Superior temporal gyrus (tissue), 1 donor: Measurements from ENCODE around the gene TMEM234.
A peak's percentile ranks its signal among the peaks of the same experiment; 100 is the strongest.
"Not testable (repeated sequence)": the region's sequence is repeated elsewhere in the genome, so short reads cannot be mapped to it uniquely, and the experiment has no call there.

ENCODE experiments used
- DNase-seq: peaks from one replicate; pipeline ENCODE4 v3.0.0-alpha.2; 2016; ENCODE audit errors: extremely low spot score

TMEM234 gene

DNA sequence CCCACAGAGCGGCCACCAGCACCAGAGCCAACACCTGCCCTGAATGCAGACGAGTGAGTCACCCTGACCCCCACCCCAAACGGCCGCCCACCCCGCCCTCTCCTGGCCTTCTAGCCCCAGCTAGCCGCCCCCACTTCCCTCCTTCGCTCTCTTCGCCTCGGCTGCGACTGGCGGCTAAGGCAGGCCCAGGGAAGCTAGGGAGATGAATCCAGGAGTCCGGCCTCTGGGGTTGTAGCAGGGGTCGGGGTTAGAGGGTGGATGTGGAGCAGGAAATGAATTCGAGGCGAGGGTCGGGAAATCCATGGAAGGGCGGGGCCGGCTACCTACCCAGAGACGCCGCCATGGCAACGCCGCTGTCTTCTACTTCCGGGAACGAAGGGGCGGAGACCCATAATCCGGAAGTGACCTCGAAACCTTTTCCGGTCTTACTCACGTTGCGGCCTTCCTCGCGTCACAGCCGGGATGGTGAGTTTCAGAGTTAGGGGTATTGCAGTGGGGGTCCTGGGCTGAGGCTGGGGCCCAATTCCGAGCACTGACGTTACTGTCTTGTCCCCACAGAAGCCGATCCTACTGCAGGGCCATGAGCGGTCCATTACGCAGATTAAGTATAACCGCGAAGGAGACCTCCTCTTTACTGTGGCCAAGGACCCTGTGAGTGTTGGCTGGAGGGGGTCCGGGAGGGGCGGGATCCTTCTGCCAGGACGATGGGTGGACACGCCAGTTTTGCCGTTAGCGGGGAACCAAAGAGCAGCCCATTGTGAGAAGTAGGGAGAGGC is at the start of gene TMEM234, which contains the start of gene EIF3I:
TMEM234 (minus strand) TSS at position 374 of the 776 bp plus-strand sequence; CDS start at position 343, 31 bp downstream.
EIF3I (plus strand) TSS at position 428 of the 776 bp plus-strand sequence; CDS start at position 463, 35 bp downstream.
- DNase-seq: peak; percentile 99

DNA sequence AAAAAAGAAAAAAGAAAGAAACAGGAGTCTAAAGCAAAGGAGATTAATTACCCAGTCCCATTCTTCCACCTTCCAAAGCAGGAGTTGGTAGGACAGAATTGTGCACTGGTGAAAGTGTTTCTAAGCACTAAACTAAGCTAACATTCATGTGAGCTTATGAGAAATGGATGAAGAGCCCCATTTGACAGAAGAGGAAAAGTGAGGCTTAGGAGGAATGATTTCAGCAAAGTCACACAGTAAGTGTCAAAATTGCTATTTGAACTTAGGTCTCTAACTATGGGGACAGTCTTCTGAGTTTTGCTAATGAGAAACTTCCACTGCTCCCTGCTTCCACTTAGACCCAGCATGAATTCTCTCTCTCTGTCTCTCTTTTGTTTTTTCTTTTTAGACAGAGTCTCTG is 47.6 kb upstream of the TMEM234 start:
- DNase-seq: no peak

DNA sequence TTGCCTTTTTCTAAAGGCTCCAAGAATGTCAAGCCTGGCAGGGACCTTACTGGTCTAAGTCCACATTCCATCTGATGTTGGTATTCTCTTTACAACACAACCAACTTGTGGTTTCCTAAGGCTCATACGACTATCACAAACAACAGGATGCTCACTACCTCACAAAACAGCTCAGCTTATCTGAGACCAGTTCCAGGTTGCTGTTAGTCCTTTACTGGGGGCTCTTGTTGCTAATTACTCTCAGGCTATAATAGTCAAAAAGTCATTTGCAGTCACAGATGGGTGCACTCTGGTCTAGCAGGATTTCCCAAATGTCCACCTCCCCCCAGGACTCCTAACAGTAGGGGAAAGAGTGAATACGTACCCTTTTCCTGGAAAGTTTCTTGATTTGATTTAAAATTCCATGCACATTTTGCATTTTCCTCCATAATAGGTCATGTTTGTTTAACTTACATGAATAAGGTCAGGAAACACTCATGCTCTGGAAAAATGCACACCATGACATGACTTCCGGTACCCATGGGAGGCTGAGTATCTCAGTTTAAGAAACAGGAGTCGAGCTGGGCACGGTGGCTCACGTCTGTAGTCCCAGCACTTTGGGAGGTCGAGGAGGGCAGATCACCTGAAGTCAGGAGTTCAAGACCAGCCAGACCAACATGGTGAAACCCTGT is 44.9 kb upstream of the TMEM234 start:
- DNase-seq: no peak

DNA sequence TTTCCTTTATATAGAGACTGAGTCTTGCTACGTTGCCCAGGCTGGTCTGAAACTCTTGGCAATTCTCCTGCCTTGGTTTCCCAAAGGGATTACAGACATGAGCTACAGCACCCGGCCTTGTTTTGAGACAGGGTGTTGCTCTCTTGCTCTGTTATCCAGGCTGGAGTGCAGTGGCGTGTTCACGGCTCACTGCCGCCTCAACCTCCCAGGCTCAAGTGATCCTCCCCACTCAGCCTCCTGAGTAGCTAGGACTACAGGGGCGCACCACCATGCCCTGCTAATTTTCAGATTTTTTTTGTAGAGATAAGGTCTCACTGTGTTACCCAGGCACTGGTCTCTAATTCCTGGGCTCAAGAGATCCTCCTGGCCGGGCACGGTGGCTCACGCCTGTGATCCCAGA is 43.7 kb upstream of the TMEM234 start:
- DNase-seq: no peak

DNA sequence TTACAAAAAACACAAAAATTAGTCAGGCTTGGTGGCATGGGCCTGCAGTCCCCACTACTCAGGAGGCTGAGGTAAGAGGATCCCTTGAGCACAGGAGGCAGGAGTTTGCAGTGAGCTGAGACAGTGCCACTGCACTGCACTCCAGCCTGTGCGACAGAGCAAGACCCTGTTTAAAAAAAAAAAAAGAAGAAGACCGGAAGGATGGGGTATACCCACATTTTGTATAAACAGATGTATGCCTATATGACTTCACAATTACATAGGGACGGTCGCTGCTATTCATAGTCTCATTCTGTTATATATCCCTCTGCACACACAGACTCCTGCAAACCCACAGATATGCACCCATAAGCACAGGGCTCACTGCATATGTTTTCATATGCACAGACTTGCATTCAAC is 41.6 kb upstream of the TMEM234 start:
- DNase-seq: no peak

DNA sequence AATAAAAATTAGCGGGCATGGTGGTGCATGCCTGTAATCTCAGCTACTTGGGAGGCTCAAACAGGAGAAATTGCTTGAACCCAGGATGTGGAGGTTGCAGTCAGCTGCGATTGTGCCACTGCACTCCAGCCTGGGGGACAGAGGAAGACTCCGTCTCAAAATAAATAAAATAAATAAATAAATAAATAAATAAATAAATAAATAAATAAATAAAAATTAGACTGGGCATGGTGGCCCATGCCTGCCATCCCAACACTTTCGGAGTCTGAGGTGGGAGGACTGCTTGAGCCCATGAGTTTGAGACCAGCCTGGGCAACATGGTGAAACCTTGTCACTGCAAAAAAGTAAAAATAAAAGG is 41.1 kb upstream of the TMEM234 start:
- DNase-seq: not testable (repeated sequence)

DNA sequence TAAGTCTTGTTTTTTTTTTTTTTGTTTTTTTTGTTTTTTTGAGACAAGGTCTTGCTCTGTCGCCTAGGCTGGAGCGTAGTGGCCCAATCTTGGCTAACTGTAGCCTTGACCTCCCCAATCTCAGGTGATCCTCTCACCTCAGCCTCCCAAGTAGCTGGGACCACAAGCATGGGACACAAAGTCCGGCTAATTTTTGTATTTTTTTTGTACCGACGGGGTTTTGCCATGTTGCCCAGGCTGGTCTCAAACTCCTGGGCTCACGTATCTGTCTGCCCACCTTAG is 35.0 kb upstream of the TMEM234 start:
- no peak for DNase-seq

DNA sequence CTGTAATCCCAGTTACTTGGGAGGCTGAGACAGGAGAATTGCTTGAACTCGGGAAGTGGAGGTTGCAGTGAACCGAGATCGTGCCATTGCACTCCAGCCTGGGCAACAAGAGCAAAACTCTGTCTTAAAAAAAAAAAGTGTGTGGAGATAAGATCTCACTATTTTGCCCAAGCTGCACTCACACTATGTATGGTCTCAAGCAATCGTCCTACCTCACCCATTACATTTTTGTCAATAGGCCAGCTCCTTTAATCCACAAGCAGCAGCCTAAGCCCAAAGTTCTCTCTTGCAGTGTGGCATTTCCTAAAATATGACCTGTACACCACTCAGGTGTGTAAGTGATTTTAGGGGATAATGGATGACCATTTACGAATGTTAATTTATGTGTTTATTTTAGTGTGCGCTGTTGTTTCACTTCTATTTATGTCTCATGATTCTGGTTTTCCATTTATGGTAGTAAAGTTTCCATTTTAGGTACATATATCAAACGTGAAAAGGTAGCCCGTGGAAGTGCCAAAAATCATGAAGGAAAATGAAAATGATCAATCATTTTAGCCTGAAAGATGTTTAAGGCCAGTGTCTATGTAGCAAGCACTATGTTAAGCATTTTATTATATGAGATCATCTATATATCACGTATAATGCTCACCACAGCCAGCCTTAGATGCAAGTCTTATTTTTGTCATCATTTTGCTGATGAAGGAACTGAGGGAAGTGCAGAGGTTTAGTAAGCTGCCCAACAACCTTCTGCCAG is 34.5 kb upstream of the TMEM234 start:
- DNase-seq: no peak

DNA sequence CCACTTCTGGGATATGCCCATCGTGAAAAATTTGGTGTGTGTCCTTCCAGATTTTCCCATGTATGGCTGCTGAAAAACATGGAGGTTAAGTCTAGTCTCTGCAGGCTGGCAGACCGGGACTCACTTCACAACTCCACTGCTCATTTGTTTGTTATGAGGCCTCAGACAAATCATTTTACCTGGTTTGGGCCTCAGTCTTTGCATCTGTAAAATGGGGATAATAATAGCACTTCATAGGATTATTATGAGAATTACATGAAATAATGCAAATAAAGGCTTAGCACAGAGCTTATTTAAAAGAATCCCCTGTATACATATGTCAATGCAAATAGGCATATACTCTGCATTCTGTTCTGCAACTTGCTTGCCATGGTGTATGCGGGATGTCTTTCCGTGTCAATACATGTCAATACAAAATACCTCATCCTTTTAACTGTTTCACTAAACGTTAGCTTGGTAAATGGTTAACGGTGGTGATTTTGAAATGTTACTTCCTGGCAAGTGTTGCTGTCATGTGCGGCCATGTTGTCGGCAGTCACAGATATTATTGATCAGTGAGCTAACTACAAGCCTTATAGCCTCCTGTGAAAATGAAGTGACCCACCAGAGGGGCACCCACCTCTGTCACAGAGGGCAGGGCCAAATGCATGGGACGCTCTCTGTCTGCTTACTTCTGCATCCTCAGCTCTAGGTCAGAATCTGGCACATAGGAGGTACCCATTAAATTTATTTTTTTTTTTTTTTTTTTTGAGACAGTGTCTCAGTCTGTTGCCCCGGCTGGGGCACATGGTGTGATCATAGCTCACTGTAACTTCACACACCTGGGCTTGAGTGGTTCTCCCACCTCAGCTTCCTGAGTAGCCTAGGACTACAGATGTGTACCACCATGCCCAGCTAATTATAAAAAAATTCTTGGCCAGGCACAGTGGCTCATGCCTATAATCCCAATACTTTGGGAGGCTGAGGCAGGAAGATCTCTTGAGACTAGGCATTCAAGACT is 33.2 kb upstream of the TMEM234 start:
- DNase-seq: no peak

DNA sequence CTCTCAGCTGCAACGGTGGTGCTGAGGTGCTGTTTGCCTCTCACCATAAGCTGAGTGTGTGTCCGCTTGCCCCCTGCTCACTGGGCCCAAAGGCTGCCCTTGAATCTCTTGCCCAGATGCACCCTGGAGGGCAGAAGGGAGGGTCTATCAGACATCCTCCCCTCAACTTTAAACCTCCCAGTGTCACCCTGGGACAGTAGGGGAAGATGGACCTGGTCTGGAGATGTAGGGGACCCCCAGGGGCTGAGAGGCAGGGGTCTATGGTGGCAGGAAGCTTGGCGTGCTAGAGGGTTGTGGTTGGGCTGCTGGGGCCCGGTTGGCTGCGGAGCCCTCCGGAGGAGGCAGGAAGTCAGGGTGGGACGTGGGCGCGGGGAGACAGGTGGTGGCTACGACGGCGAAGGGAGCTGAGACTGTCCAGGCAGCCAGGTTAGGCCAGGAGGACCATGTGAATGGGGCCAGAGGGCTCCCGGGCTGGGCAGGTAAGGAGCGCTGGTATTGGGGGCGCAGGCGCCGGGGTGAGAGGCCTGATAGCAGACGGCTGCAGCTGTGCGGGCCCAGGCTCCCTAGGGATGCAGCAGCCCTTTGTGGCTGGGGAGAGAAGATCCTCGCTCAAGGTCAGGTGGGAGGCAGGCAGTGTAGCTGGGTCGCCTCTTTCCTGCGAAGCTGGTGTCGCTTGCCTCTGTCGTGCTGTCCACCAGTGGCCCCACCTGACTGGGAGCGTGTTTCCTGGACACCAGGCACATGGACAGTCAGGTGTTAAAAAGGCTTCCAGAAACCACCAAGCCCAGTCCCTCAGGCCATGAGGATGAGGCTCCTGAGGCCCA is 29.0 kb upstream of the TMEM234 start, which contains the start of gene LCK:
LCK (plus strand) TSS at position 373 of the 824 bp plus-strand sequence. CDS start 23,065 bp downstream, outside the sequence.
- no peak for DNase-seq

DNA sequence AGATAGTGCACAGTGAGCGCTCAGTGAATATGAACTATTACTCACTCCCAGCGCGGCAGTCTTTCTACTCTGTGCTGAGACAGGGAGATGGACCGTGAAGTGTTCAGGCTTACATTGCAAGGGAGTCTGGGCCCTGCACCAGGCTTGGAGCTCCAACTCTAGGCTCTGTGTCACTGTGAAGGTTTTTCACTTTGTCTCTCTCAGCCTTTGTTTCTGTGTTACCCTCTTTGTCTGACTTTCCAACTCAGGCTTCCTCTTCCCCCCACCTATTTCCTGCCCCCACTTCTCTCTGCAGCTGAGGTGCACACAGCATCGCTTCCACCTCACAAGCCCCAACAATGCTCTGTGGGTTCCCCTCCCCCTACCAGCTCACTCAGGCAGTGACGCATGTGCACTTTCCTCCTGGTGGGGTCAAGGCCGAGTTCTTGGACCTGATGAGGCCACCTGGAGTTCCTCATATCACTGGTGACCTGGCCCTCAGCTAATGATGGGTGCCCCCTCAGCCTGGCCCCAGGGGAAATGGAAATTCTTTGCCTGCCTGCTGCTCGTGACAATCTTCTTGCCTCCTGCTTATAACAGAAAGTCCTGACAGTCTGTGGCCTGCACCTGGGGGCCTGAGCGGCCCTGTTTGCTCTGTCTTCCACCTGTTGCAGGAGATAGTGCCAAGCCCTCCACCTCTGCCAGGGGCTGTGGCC is 27.8 kb upstream of the TMEM234 start:
- no peak for DNase-seq

DNA sequence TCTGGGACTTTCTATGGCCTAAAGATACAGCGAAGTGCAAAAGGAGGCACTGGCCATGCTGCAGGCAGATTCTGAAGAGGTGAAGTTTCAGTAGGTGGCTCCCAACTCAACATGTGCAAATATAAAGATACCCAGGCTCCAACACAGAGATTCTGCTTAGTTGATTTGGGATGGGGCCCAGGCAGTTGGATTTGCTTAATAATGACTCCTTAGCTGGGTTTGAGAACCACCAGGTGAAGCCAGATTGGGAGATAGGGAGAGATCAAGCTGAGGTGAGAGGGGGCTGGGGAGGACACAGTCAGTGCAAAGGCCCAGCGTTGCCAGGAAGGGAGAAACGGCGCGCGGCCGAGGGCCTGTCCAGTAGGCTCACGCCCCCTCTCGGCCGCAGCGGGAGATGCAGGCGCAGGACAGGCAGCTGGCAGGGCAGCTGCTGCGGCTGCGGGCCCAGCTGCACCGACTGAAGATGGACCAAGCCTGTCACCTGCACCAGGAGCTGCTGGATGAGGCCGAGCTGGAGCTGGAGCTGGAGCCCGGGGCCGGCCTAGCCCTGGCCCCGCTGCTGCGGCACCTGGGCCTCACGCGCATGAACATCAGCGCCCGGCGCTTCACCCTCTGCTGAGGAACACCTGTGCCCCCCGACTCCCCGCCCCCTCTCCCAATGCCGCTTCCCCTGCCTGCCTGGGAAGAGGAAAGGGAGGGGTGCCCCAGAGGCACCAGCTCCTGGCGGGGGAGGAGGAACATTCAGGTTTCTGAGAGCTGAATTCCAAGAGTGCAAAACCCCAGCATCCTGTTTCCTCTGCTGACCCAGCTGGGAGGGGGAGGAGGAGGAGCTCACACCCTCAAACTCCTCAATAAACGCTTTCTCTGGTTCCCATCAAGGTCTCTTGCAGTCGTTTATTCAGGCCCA is 26.1 kb upstream of the TMEM234 start:
- DNase-seq: no peak

DNA sequence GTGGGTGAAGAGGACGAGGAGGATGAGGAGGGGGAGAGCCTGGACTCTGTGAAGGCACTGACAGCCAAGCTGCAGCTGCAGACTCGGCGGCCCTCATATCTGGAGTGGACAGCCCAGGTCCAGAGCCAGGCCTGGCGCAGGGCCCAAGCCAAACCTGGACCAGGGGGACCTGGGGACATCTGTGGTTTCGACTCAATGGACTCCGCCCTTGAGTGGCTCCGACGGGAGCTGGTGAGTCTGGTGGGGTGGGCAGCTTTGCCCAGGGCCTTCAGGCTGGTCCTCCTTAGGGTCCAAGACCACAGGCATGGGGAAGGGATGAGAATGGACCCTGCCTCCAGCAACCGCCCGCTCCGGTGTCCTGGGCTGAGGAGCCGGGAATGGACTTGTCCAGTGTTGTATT is 25.3 kb upstream of the TMEM234 start:
- no peak for DNase-seq

DNA sequence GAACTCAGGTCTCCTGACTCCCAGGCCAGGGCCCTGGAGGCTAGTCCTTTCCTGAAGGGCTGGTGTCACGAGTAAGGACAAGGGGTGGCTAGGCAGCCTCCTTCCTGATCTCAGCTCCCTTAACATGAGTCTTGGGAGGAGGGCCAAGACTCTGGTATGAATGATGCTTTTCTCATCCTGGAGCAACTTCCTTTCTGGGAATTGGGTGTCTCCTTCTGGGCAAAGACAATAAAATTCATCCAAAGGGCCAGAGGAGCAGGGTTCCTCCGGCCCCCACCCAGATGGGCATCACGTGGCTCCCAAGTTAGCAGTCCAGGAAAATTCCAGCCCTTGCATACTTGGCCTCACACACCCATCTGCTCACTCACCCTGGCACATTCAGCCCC is 24.7 kb upstream of the TMEM234 start, which contains the start of gene FAM167B:
FAM167B (plus strand) TSS at position 335 of the 386 bp plus-strand sequence. CDS start 200 bp downstream, outside the sequence.
- DNase-seq: no peak

DNA sequence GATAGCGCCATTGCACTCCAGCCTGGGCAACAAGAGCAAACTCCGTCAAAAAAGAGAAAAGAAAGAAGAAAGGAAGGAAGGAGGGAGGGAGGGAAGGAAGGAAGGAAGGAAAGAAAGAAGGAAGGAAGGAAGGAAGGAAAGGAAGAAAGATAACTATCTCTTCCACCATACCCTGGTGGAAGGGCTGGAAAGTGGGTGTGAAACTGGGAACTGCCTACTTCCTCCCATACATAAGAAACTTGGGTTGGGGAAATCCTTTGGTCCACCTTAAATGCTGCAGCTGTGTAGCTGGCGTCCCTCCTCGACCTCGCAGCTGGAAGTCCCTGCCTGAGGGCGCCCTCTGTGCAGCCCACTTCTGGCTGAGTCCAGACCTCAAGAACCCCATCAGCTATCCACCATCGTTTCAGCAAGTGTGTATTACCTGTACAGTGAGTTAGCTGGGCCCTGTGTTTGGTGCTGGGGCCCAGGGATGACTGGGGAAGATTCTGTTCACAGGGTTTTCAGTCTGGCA is 20.2 kb upstream of the TMEM234 start:
- DNase-seq: peak; percentile 70

DNA sequence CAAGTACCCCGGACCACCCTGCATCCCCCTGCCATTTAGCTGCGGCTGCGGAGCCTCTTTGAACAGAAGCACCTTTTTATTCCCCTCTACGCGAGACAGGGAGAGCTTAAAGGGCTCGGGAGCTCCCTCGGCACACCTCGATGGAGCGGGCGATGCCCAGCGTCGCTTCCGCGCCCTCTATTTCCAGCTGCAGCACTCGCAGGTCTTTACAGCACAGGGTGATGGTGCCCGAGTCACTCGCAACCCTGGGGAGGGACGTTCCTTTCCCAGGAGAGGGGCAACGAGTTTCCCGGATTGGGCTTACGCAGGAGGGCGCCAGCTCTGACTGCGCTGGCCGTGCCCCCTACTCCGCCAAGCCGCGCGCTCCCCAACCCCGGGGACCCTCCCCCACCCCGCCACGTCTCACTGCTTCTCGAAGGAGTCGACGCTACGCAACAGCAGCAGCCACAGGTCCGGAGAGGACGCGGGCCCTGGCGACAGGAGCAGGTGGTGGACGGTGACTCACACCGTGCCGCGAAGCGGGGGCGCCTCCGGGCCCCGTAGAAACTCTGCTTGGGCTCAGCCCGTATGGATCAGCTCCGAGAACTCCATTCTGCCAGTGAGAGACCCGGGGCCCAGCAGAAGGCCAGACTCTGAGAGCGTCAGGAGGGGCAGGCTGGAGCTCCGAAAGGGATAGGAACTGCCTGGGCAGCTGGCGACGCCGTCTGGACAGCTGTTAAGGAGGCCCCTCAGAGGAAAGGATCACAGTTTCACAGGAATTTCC is 19.0 kb upstream of the TMEM234 start:
- peak; percentile 37 for DNase-seq

DNA sequence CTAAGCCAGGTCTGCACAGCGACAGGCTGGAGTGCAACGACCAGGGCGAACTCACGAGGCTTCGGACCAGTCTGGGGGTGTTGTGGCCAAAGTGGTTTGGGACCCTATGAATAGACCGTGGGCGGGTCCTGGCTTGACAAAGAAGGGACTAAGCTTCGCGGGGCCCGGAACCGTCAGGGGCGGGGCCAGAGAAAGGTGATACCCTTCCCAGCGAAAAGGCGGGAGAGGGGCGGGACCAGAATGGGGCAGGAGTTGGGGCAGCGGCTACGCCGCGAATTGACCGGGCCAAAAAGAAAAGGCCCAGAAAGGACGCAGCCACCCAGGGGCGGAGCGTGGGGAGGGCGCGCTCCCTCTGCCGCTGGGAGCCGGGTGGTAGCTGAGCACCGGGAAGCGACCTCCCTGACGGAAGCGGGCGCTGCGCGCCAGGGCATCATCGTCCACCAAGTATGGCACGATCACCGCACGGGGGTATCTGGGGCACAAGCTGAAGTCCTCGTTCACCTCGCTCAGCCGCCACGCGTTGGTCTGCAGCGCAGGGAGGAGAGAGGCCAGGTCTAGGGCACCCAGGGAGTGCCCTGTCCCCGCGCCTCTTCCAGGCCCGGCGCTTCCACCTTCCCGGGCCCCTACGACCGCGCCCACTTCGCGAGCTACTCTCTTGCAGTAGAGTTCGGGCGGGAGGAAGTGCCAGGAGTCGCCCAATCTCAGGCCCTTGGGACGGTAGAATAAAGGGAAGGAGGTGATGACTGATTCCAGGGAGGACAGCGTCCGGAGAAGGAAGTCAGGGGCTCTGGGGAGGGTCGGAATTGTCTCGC is 18.2 kb upstream of the TMEM234 start:
- DNase-seq: peak; percentile 65
